H9 (cell line): ENCODE data around the gene CLDN11. TPM values are rescaled to one million over a fixed set of nuclear protein-coding genes. Genes with fewer than 3 reads are reported as not detected.

Experiments used
- DNase-seq: peaks from one replicate; pipeline ENCODE4 v3.0.0-alpha.2; 2017
- H2AFZ ChIP-seq: one replicate; pipeline ENCODE4 v1.6.1; 2013; ENCODE audit warnings: mild to moderate bottlenecking, low read length, control low read depth, moderate library complexity
- H2AK5ac ChIP-seq: 2 replicates; pipeline ENCODE4 v1.6.1; 2013; ENCODE audit warnings: low read length, control low read depth, mixed read lengths; ENCODE audit not compliant: insufficient read length
- H2BK120ac ChIP-seq: one replicate; pipeline ENCODE4 v1.6.1; 2013; ENCODE audit warnings: low read depth, mild to moderate bottlenecking, low read length, control low read depth, inconsistent platforms; ENCODE audit not compliant: poor library complexity, severe bottlenecking
- H2BK12ac ChIP-seq: 2 replicates; pipeline ENCODE4 v1.6.1; 2013; ENCODE audit warnings: low read length, control low read depth, mixed read lengths, low read depth; ENCODE audit not compliant: insufficient read length
- H2BK15ac ChIP-seq: 2 replicates; pipeline ENCODE4 v1.6.1; 2013; ENCODE audit warnings: low read depth, low read length, control low read depth
- H2BK20ac ChIP-seq: one replicate; pipeline ENCODE4 v1.6.1; 2013; ENCODE audit warnings: low read depth, mild to moderate bottlenecking, low read length, control low read depth, inconsistent platforms; ENCODE audit not compliant: poor library complexity, severe bottlenecking
- H2BK5ac ChIP-seq: 2 replicates; pipeline ENCODE4 v1.6.1; 2013; ENCODE audit warnings: low read length, control low read depth, mixed read lengths; ENCODE audit not compliant: insufficient read length
- H3K14ac ChIP-seq: 2 replicates; pipeline ENCODE4 v1.6.1; 2013; ENCODE audit warnings: low read length, control low read depth; ENCODE audit not compliant: insufficient read depth
- H3K18ac ChIP-seq: 2 replicates; pipeline ENCODE4 v1.6.1; 2013; ENCODE audit warnings: low read depth, mild to moderate bottlenecking, mixed read lengths, low read length, control low read depth; ENCODE audit not compliant: insufficient read length
- H3K23ac ChIP-seq: 2 replicates; pipeline ENCODE4 v1.6.1; 2013; ENCODE audit warnings: low read length, control low read depth, mixed read lengths, low read depth; ENCODE audit not compliant: insufficient read length
- H3K23me2 ChIP-seq: 2 replicates; pipeline ENCODE4 v1.6.1; 2013; ENCODE audit warnings: low read depth, mild to moderate bottlenecking, mixed read lengths, low read length, control low read depth; ENCODE audit not compliant: insufficient read length, poor library complexity, severe bottlenecking
- H3K27ac ChIP-seq: 2 replicates; pipeline ENCODE4 v1.5.1; 2013; ENCODE audit warnings: low read length, control low read depth, mixed read lengths, low read depth; ENCODE audit not compliant: insufficient read length
- H3K27me3 ChIP-seq: 2 replicates; pipeline ENCODE4 v1.6.1; 2013; ENCODE audit warnings: low read length, control low read depth, inconsistent platforms; ENCODE audit not compliant: insufficient read depth
- H3K4ac ChIP-seq: 2 replicates; pipeline ENCODE4 v1.6.1; 2013; ENCODE audit warnings: low read depth, mild to moderate bottlenecking, control low read depth, inconsistent platforms, low read length, moderate library complexity
- H3K4me1 ChIP-seq: 2 replicates; pipeline ENCODE4 v1.6.1; 2013; ENCODE audit warnings: low read length, control low read depth, inconsistent platforms; ENCODE audit not compliant: insufficient read depth
- H3K4me2 ChIP-seq: 2 replicates; pipeline ENCODE4 v1.6.1; 2013; ENCODE audit warnings: low read length, control low read depth, mixed read lengths; ENCODE audit not compliant: insufficient read length, insufficient read depth
- H3K56ac ChIP-seq: 2 replicates; pipeline ENCODE4 v1.6.1; 2013; ENCODE audit warnings: low read depth, mild to moderate bottlenecking, mixed read lengths, low read length, control low read depth; ENCODE audit not compliant: insufficient read length
- H3K79me1 ChIP-seq: 2 replicates; pipeline ENCODE4 v1.6.1; 2013; ENCODE audit warnings: low read depth, mild to moderate bottlenecking, moderate library complexity, low read length, control low read depth, inconsistent platforms; ENCODE audit not compliant: insufficient read depth, poor library complexity, severe bottlenecking
- H3K79me2 ChIP-seq: 2 replicates; pipeline ENCODE4 v1.6.1; 2013; ENCODE audit warnings: low read length, control low read depth, inconsistent platforms; ENCODE audit not compliant: insufficient read depth
- H3K9ac ChIP-seq: 2 replicates; pipeline ENCODE4 v1.6.1; 2013; ENCODE audit warnings: low read length, control low read depth, mixed read lengths; ENCODE audit not compliant: insufficient read length; ENCODE audit errors: extremely low read depth
- H3K9me3 ChIP-seq: one replicate; pipeline ENCODE4 v1.6.1; 2013; ENCODE audit warnings: low read depth, low read length, inconsistent platforms; ENCODE audit not compliant: control insufficient read depth
- H3T11ph ChIP-seq: one replicate; pipeline ENCODE4 v1.6.1; 2013; ENCODE audit warnings: mild to moderate bottlenecking, low read length, control low read depth, inconsistent platforms
- H4K20me1 ChIP-seq: one replicate; pipeline ENCODE4 v1.6.1; 2013; ENCODE audit not compliant: control insufficient read depth, insufficient read length, insufficient read depth
- H4K5ac ChIP-seq: 2 replicates; pipeline ENCODE4 v1.6.1; 2013; ENCODE audit warnings: low read depth, mild to moderate bottlenecking, mixed read lengths, low read length, control low read depth; ENCODE audit not compliant: insufficient read length
- H4K8ac ChIP-seq: replicated peaks from 2 replicates; pipeline ENCODE4 v1.6.1; 2013; ENCODE audit warnings: low read length, control low read depth, mixed read lengths, low read depth; ENCODE audit not compliant: insufficient read length
- H4K91ac ChIP-seq: 2 replicates; pipeline ENCODE4 v1.6.1; 2013; ENCODE audit warnings: low read depth, mild to moderate bottlenecking, moderate library complexity, mixed read lengths, low read length, control low read depth; ENCODE audit not compliant: insufficient read length
- H3K27ac Mint-ChIP-seq, 3 experiments: 2 replicates in 2 of 3; 3 replicates in 1 of 3; pipeline ENCODE4 v1.8.0; 2020 to 2021; ENCODE audit warnings: mixed read lengths in 3 of 3, mild to moderate bottlenecking in 1 of 3, moderate library complexity in 1 of 3
- H3K27me3 Mint-ChIP-seq: 2 replicates; pipeline ENCODE4 v1.8.0; 2021; ENCODE audit warnings: low read depth, mild to moderate bottlenecking, moderate library complexity, mixed read lengths
- H3K36me3 Mint-ChIP-seq, 3 experiments: 2 replicates in 2 of 3; 3 replicates in 1 of 3; pipeline ENCODE4 v1.8.0; 2020 to 2021; ENCODE audit warnings: low read depth in 3 of 3, mixed read lengths in 3 of 3; ENCODE audit not compliant: insufficient read depth in 1 of 3
- H3K4me1 Mint-ChIP-seq, 2 experiments: 2 replicates each; pipeline ENCODE4 v1.8.0; 2020; ENCODE audit warnings: mixed read lengths in 2 of 2
- H3K4me3 Mint-ChIP-seq, 2 experiments: 2 replicates in 1 of 2; 3 replicates in 1 of 2; pipeline ENCODE4 v1.8.0; 2020 to 2021; ENCODE audit warnings: mild to moderate bottlenecking in 2 of 2, mixed read lengths in 2 of 2, moderate library complexity in 1 of 2
- H3K9me3 Mint-ChIP-seq, 2 experiments: 2 replicates in 1 of 2; 3 replicates in 1 of 2; pipeline ENCODE4 v1.8.0; 2020; ENCODE audit warnings: mild to moderate bottlenecking in 2 of 2, mixed read lengths in 2 of 2, moderate library complexity in 1 of 2
- CTCF ChIP-seq: fragments of 200-600 bp; sonication (generic); conservative IDR thresholded peaks from 3 replicates; pipeline ENCODE4 v1.8.0; 2021; ENCODE audit warnings: antibody characterized with exemption, mild to moderate bottlenecking
- total RNA-seq: library from RNA; stranded (reverse); gene quantifications from 2 replicates; pipeline ENCODE4 v1.2.1, GENCODE V29; 2021

The CLDN11 gene
- total RNA-seq, 1 experiment from 2014 or later, result 1.7 TPM

GRCh38 chr3:170442947-170443346, 24.3 kb downstream of the CLDN11 start:
- Histone ChIP-seq H2BK15ac (no peak overlapping the region), H4K5ac (no peak overlapping the region), H3T11ph (no peak overlapping the region), H2BK120ac (no peak overlapping the region), H2AFZ (no peak overlapping the region), H3K79me1 (no peaks in the 10 kb centered on the region), H3K23me2 (no peaks in the 10 kb centered on the region), H4K8ac (no peak overlapping the region), H2BK20ac (no peak overlapping the region), H3K23ac (no peak overlapping the region), H4K20me1 (no peaks in the 10 kb centered on the region), H3K4me1 (no peaks in the 10 kb centered on the region), H3K9me3 (no peaks in the 10 kb centered on the region), H2BK12ac (no peak overlapping the region), H4K91ac (no peak overlapping the region), H3K18ac (no peak overlapping the region), H3K14ac (no peak overlapping the region), H3K27ac (no peak overlapping the region), H2BK5ac (no peak overlapping the region), H2AK5ac (no peak overlapping the region), H3K9ac (no peak overlapping the region), H3K4ac (no peak overlapping the region), H3K56ac (no peak overlapping the region), H3K79me2 (no peaks in the 10 kb centered on the region; the same call in 1 of the 2 replicates), H3K4me2 (no peak overlapping the region), H3K27me3 (no peaks in the 10 kb centered on the region)
- Mint-ChIP-seq H3K27ac (no peak overlapping the region; a peak in 1 of 7 replicates), H3K36me3 (no peaks in the 10 kb centered on the region), H3K9me3 (no peaks in the 10 kb centered on the region), H3K4me3 (no peak overlapping the region), H3K27me3 (peaks cover 4% of the 10 kb centered on the region; the same call in 1 of the 2 replicates), H3K4me1 (peaks cover 1 to 5% of the 10 kb centered on the region in 2 experiments; a peak in 2 of 4 replicates)
- no peak for DNase-seq
- no peak for TF ChIP-seq CTCF
